A549 (cell line): ENCODE results near the gene CEP128. TPM values are rescaled to one million over a fixed set of nuclear protein-coding genes. Genes with fewer than 3 reads are reported as not detected.

Experiments
- ATAC-seq, 2 experiments: fragments of 200-7000 bp in 1 of 2; fragments of >200 bp in 1 of 2; cut with Nextera tagmentation in 1 of 2; cut with Tn5 transposase in 1 of 2; 3 replicates each; pipeline versions ENCODE4 v1.8.0 to v1.9.1; 2018 to 2020; ENCODE audit warnings: mild to moderate bottlenecking in 1 of 2, moderate library complexity in 1 of 2
- CTCF ChIA-PET: fragments of 300-600 bp; sonication (Branson Sonifier 250); formaldehyde crosslinking; extraction: SDS; loops from one replicate; lab custom pipeline; 2021; ENCODE audit warnings: antibody characterized with exemption, inconsistent platforms; lab: Yijun Ruan, JAX
- POLR2A ChIA-PET: fragments of 350-600 bp; formaldehyde crosslinking; extraction: SDS; loops from one replicate; lab custom pipeline; 2021; ENCODE audit warnings: antibody characterized with exemption, inconsistent platforms; lab: Yijun Ruan, JAX
- DNase-seq, 2 experiments: peaks; one replicate each; pipeline versions ENCODE4 v3.0.0 to v3.0.0-alpha.2; 2011 to 2016; ENCODE audit warnings: low read depth in 1 of 2, low spot score in 1 of 2
- FAIRE-seq: peaks from 2 replicates; lab custom pipeline; 2011; peaks lifted over from hg19 to GRCh38; lab: Jason Lieb, UNC
- H3K27ac ChIP-seq, 2 experiments: fragments of >200 bp; sonication (Bioruptor Twin); formaldehyde crosslinking; 3 replicates each; pipeline ENCODE4 v1.5.1; 2016 to 2017
- H3K4me1 ChIP-seq: fragments of >200 bp; sonication (Bioruptor Twin); formaldehyde crosslinking; 3 replicates; pipeline ENCODE4 v1.6.1; 2016
- H3K4me2 ChIP-seq: fragments of >200 bp; sonication (Bioruptor Twin); formaldehyde crosslinking; 3 replicates; pipeline ENCODE4 v1.6.1; 2016
- H3K4me3 ChIP-seq: fragments of >200 bp; sonication (Bioruptor Twin); formaldehyde crosslinking; 3 replicates; pipeline ENCODE4 v1.5.1; 2016
- H3K9me3 ChIP-seq: fragments of >200 bp; sonication (Bioruptor Twin); formaldehyde crosslinking; 3 replicates; pipeline ENCODE4 v1.6.1; 2016
- ATOH8 ChIP-seq: fragments of 250-450 bp; sonication (Bioruptor Pico); IDR thresholded peaks from 2 replicates; pipeline ENCODE4 v1.5.0; 2020; ENCODE audit warnings: low read depth, mild to moderate bottlenecking, moderate library complexity
- BCL3 ChIP-seq: fragments of >200 bp; sonication (Bioruptor Twin); formaldehyde crosslinking; IDR thresholded peaks from 3 replicates; pipeline ENCODE4 v1.6.1; 2016
- CBX8 ChIP-seq: fragments of 200-600 bp; sonication (generic); IDR thresholded peaks from 2 replicates; pipeline ENCODE4 v1.6.1; 2016
- EHF ChIP-seq: fragments of 250-450 bp; sonication (Bioruptor Pico); IDR thresholded peaks from 2 replicates; pipeline ENCODE4 v1.5.0; 2020; ENCODE audit warnings: mild to moderate bottlenecking
- EHMT2 ChIP-seq: fragments of 200-600 bp; sonication (generic); IDR thresholded peaks from 2 replicates; pipeline ENCODE4 v1.6.1; 2016; ENCODE audit warnings: antibody characterized with exemption, low read depth, mild to moderate bottlenecking, moderate library complexity
- ELK1 ChIP-seq: fragments of 150-350 bp; IDR thresholded peaks from 2 replicates; pipeline ENCODE4 v1.6.1; 2014; ENCODE audit warnings: low read depth, mild to moderate bottlenecking, low read length
- EP300 ChIP-seq, 2 experiments: fragments of >200 bp; sonication (Bioruptor Twin); formaldehyde crosslinking; IDR thresholded peaks; 2 replicates in 1 of 2; 3 replicates in 1 of 2; pipeline ENCODE4 v1.6.1; 2016 to 2017
- FOSL2 ChIP-seq, 2 experiments: fragments of 450-650 bp in 1 of 2; fragments of >200 bp in 1 of 2; sonication (Bioruptor Twin) in 1 of 2; formaldehyde crosslinking; IDR thresholded peaks; 2 replicates each; pipeline versions ENCODE4 v1.5.0 to v1.6.1; 2016 to 2020; ENCODE audit warnings: mild to moderate bottlenecking in 1 of 2, moderate library complexity in 1 of 2
- GATA3 ChIP-seq: IDR thresholded peaks from 2 replicates; pipeline ENCODE4 v1.6.1; 2012; ENCODE audit warnings: borderline replicate concordance
- HES2 ChIP-seq: fragments of >200 bp; sonication (Bioruptor Twin); formaldehyde crosslinking; IDR thresholded peaks from 2 replicates; pipeline ENCODE4 v1.6.1; 2016
- HOXA7 ChIP-seq: fragments of 250-450 bp; sonication (Bioruptor Pico); IDR thresholded peaks from 2 replicates; pipeline ENCODE4 v1.5.0; 2020; ENCODE audit warnings: mild to moderate bottlenecking, moderate library complexity
- HOXB13 ChIP-seq: fragments of 250-450 bp; sonication (Bioruptor Pico); IDR thresholded peaks from 2 replicates; pipeline ENCODE4 v1.5.0; 2020; ENCODE audit warnings: low read depth, mild to moderate bottlenecking, moderate library complexity
- HOXB5 ChIP-seq: fragments of 250-450 bp; sonication (Bioruptor Pico); IDR thresholded peaks from 2 replicates; pipeline ENCODE4 v1.5.0; 2020; ENCODE audit warnings: mild to moderate bottlenecking, moderate library complexity
- JUN ChIP-seq, 2 experiments: fragments of >200 bp; sonication (Bioruptor Twin); formaldehyde crosslinking; IDR thresholded peaks; 2 replicates in 1 of 2; 3 replicates in 1 of 2; pipeline ENCODE4 v1.6.1; 2016 to 2017
- JUNB ChIP-seq: fragments of >200 bp; sonication (Bioruptor Twin); formaldehyde crosslinking; IDR thresholded peaks from 2 replicates; pipeline ENCODE4 v1.6.1; 2016
- KDM1A ChIP-seq: fragments of 200-600 bp; sonication (generic); IDR thresholded peaks from 2 replicates; pipeline ENCODE4 v1.6.1; 2016; ENCODE audit warnings: low read depth, mild to moderate bottlenecking
- KDM5A ChIP-seq: fragments of 200-600 bp; sonication (generic); IDR thresholded peaks from 2 replicates; pipeline ENCODE4 v1.6.1; 2016; ENCODE audit warnings: antibody characterized with exemption, mild to moderate bottlenecking
- MAFK ChIP-seq: fragments of 450-650 bp; IDR thresholded peaks from 2 replicates; pipeline ENCODE4 v1.6.1; 2014; ENCODE audit not compliant: partially characterized antibody
- MAZ ChIP-seq: fragments of 150-350 bp; IDR thresholded peaks from 2 replicates; pipeline ENCODE4 v1.6.1; 2014; ENCODE audit warnings: antibody characterized with exemption, low read depth, low read length, borderline replicate concordance
- NPAS2 ChIP-seq: fragments of 250-450 bp; sonication (Bioruptor Pico); IDR thresholded peaks from 2 replicates; pipeline ENCODE4 v1.8.0; 2022; ENCODE audit warnings: mild to moderate bottlenecking, moderate library complexity, borderline replicate concordance
- RAD21 ChIP-seq, 2 experiments: fragments of >200 bp in 1 of 2; sonication (Bioruptor Twin) in 1 of 2; formaldehyde crosslinking in 1 of 2; IDR thresholded peaks in 1 of 2; conservative IDR thresholded peaks in 1 of 2; 2 replicates in 1 of 2; 3 replicates in 1 of 2; pipeline ENCODE4 v1.6.1; 2012 to 2018; ENCODE audit warnings: inconsistent platforms in 1 of 2
- RARB ChIP-seq: fragments of 250-450 bp; sonication (Bioruptor Pico); IDR thresholded peaks from 2 replicates; pipeline ENCODE4 v1.8.0; 2021; ENCODE audit warnings: mild to moderate bottlenecking, moderate library complexity
- RFX5 ChIP-seq: fragments of 450-650 bp; IDR thresholded peaks from 2 replicates; pipeline ENCODE4 v1.7.1; 2014; ENCODE audit warnings: antibody characterized with exemption, mild to moderate bottlenecking, moderate library complexity
- SMC3 ChIP-seq: fragments of >200 bp; sonication (Bioruptor Twin); formaldehyde crosslinking; IDR thresholded peaks from 3 replicates; pipeline ENCODE4 v1.6.1; 2018; ENCODE audit warnings: inconsistent platforms
- ZFP36 ChIP-seq: fragments of 450-650 bp; IDR thresholded peaks from 2 replicates; pipeline ENCODE4 v1.6.1; 2014; ENCODE audit warnings: borderline replicate concordance; ENCODE audit not compliant: partially characterized antibody
- ZNF302 ChIP-seq: fragments of 250-450 bp; sonication (Bioruptor Pico); IDR thresholded peaks from 2 replicates; pipeline ENCODE4 v1.9.0; 2021; ENCODE audit warnings: inconsistent platforms, mild to moderate bottlenecking, moderate library complexity
- ZSCAN20 ChIP-seq: fragments of 250-450 bp; sonication (Bioruptor Pico); IDR thresholded peaks from 2 replicates; pipeline ENCODE4 v1.8.0; 2022; ENCODE audit warnings: mild to moderate bottlenecking, moderate library complexity
- WGBS: methylation state at CpG from one replicate; pipeline ENCODE4 v1.1.6; 2017; ENCODE audit errors: missing lambda C conversion rate; 5-methylcytosine and 5-hydroxymethylcytosine counted together
- polyA plus RNA-seq, 4 experiments: library from polyadenylated mRNA; depleted of rRNA in 3 of 4; stranded (reverse); fragments of >200 nt; fragmentation: RNase III in 1 of 4; extraction: RNeasy Plus Mini Kit Qiagen cat#74134 plus additional on column Dnase treatment in 1 of 4; gene quantifications; 2 replicates in 3 of 4; 3 replicates in 1 of 4; pipeline ENCODE4 v1.2.3, GENCODE V29; 2011 to 2017

The CEP128 gene
- polyA plus RNA-seq, 2 of the 4 experiments (the other 2 are of a cell fraction): 5.8 to 7.0 TPM

GRCh38 chr14:80554139-80554538 is 387.4 kb downstream of the CEP128 start:
- POLR2A ChIA-PET: no interaction called here
- Histone ChIP-seq H3K4me1 (no peaks in the 10 kb centered on the region), H3K4me3 (no peak overlapping the region), H3K9me3 (no peaks in the 10 kb centered on the region), H3K4me2 (no peak overlapping the region), H3K27ac (no peak overlapping the region)
- no peak for FAIRE-seq
- WGBS: 95% methylated on average over 2 of the region's 2 CpGs
- no peak for DNase-seq
- TF ChIP-seq KDM5A (no peak), CBX8 (no peak), MAFK (peak; percentile 26)
- CTCF ChIA-PET: no interaction called here
- ATAC-seq: no peak

GRCh38 chr14:80549141-80549540 is 392.4 kb downstream of the CEP128 start:
- 96% methylated on average over 6 of the region's 6 CpGs for WGBS
- DNase-seq (no peak), FAIRE-seq (no peak), ATAC-seq (no peak)
- Histone ChIP-seq H3K4me2 (no peak overlapping the region), H3K27ac (no peak overlapping the region), H3K4me1 (no peaks in the 10 kb centered on the region), H3K9me3 (no peaks in the 10 kb centered on the region), H3K4me3 (no peak overlapping the region)
- CTCF ChIA-PET: no interaction called here
- TF ChIP-seq ELK1 (no peak), EHMT2 (no peak), BCL3 (no peak), HOXA7 (no peak), NPAS2 (CRISPR knock-in tag) (no peak), ZFP36 (no peak), KDM1A (no peak), CBX8 (no peak), MAZ (no peak), HOXB5 (no peak), HOXB13 (CRISPR knock-in tag) (no peak), JUN (IDR thresholded peaks at IDR 0.05) (no peak), ATOH8 (CRISPR knock-in tag) (no peak), JUNB (no peak), ZSCAN20 (no peak), RFX5 (no peak)
- POLR2A ChIA-PET: no interaction called here

GRCh38 chr14:80545935-80546854 is 395.3 kb downstream of the CEP128 start:
- ATAC-seq: peak in 1 of 2 experiments; percentile 53; a peak in 2 of 6 replicates
- CTCF ChIA-PET: interaction anchor here (0.9 kb wide), 1 partner anchor 333 kb away, joined by 3 read pairs; no protein-coding TSS in a partner anchor
- POLR2A ChIA-PET: no interaction called here

More at GRCh38 chr14:80545935-80546854, 395.3 kb downstream of the CEP128 start:
- FAIRE-seq (no peak), DNase-seq (no peak)
- Histone ChIP-seq H3K4me3 (no peak overlapping the region), H3K9me3 (no peaks in the 10 kb centered on the region), H3K27ac (no peak overlapping the region), H3K4me2 (no peak overlapping the region), H3K4me1 (peaks cover 8% of the 10 kb centered on the region; the same call in 2 of the 3 replicates)
- 89% methylated on average over 4 of the region's 4 CpGs for WGBS
- TF ChIP-seq GATA3 (no peak), ZFP36 (no peak), ZSCAN20 (no peak), RAD21 (conservative IDR thresholded peaks at IDR 0.05 in 1 of 2, IDR thresholded peaks at IDR 0.05 in 1 of 2) (no peak), RARB (CRISPR knock-in tag) (no peak), HES2 (no peak), EHF (CRISPR knock-in tag) (no peak), EP300 (IDR thresholded peaks at IDR 0.05) (no peak), SMC3 (no peak), FOSL2 (IDR thresholded peaks at IDR 0.05) (no peak), FOSL2 (CRISPR knock-in tag; IDR thresholded peaks at IDR 0.05) (no peak), ZNF302 (CRISPR knock-in tag) (no peak)
